Neural progenitor cell (in vitro differentiated cells): ENCODE results near the gene EDEM3. TPM values are rescaled to one million over a fixed set of nuclear protein-coding genes. Genes with fewer than 3 reads are reported as not detected.

Experiments used
- DNase-seq: peaks from one replicate; pipeline ENCODE4 v3.0.0-alpha.2; 2016; ENCODE audit warnings: low spot score
- H2AFZ ChIP-seq: fragments of 200-600 bp; sonication (generic); replicated peaks from 2 replicates; pipeline ENCODE4 v1.6.1; 2016; ENCODE audit warnings: antibody characterized with exemption
- H3F3A ChIP-seq: fragments of 200-600 bp; sonication (generic); 2 replicates; pipeline ENCODE4 v1.6.1; 2016; ENCODE audit warnings: antibody characterized with exemption, low read depth
- H3K27ac ChIP-seq: fragments of 200-600 bp; sonication (generic); 2 replicates; pipeline ENCODE4 v1.5.1; 2016; ENCODE audit warnings: mild to moderate bottlenecking
- H3K27me3 ChIP-seq: fragments of 200-600 bp; sonication (generic); 2 replicates; pipeline ENCODE4 v1.6.1; 2016; ENCODE audit warnings: mild to moderate bottlenecking, moderate library complexity
- H3K36me3 ChIP-seq: fragments of 200-600 bp; sonication (generic); 2 replicates; pipeline ENCODE4 v1.5.1; 2016
- H3K4me1 ChIP-seq: fragments of 200-600 bp; sonication (generic); 2 replicates; pipeline ENCODE4 v1.6.1; 2016; ENCODE audit warnings: mixed run types
- H3K4me2 ChIP-seq: fragments of 200-600 bp; sonication (generic); 2 replicates; pipeline ENCODE4 v1.6.1; 2016
- H3K4me3 ChIP-seq: fragments of 200-600 bp; sonication (generic); 2 replicates; pipeline ENCODE4 v1.5.1; 2016
- H3K79me2 ChIP-seq: fragments of 200-600 bp; sonication (generic); 2 replicates; pipeline ENCODE4 v1.6.1; 2016; ENCODE audit warnings: low read depth
- H3K9ac ChIP-seq: fragments of 200-600 bp; sonication (generic); 2 replicates; pipeline ENCODE4 v1.6.1; 2016
- H3K9me3 ChIP-seq: fragments of 200-600 bp; sonication (generic); 2 replicates; pipeline ENCODE4 v1.5.1; 2016; ENCODE audit warnings: low read depth
- H4K20me1 ChIP-seq: fragments of 200-600 bp; sonication (generic); 2 replicates; pipeline ENCODE4 v1.6.1; 2016; ENCODE audit warnings: low read depth
- H3K27ac Mint-ChIP-seq: 3 replicates; pipeline ENCODE4 v1.8.0; 2021; ENCODE audit warnings: mixed read lengths
- H3K27me3 Mint-ChIP-seq: 2 replicates; pipeline ENCODE4 v1.8.0; 2022; ENCODE audit warnings: low read depth, mild to moderate bottlenecking, inconsistent platforms, moderate library complexity, mixed read lengths; ENCODE audit not compliant: insufficient read depth
- H3K36me3 Mint-ChIP-seq: 3 replicates; pipeline ENCODE4 v1.8.0; 2021; ENCODE audit warnings: mixed read lengths
- H3K4me1 Mint-ChIP-seq: 3 replicates; pipeline ENCODE4 v1.8.0; 2021; ENCODE audit warnings: mixed read lengths
- H3K4me3 Mint-ChIP-seq: 3 replicates; pipeline ENCODE4 v1.8.0; 2021; ENCODE audit warnings: mild to moderate bottlenecking, moderate library complexity, mixed read lengths
- H3K9me3 Mint-ChIP-seq: 3 replicates; pipeline ENCODE4 v1.8.0; 2020; ENCODE audit warnings: mixed read lengths
- EZH2 ChIP-seq: fragments of 200-600 bp; sonication (generic); IDR thresholded peaks from 2 replicates; pipeline ENCODE4 v1.6.1; 2017; ENCODE audit warnings: antibody characterized with exemption, mild to moderate bottlenecking, moderate library complexity
- EZH2phosphoT487 ChIP-seq: fragments of 200-600 bp; sonication (generic); IDR thresholded peaks from 2 replicates; pipeline ENCODE4 v1.6.1; 2017; ENCODE audit warnings: antibody characterized with exemption
- total RNA-seq: library from RNA; depleted of rRNA; stranded (reverse); fragments of >200 nt; gene quantifications from 2 replicates; pipeline ENCODE4 v1.2.3, GENCODE V29; 2015; ENCODE audit warnings: low replicate concordance
- TF ChIP-seq, protein P1 (sequence below): fragments of 200-600 bp; sonication (generic); IDR thresholded peaks from 2 replicates; pipeline ENCODE4 v1.5.1; 2017; ENCODE audit warnings: antibody characterized with exemption, mild to moderate bottlenecking

Gene EDEM3
- total RNA-seq, 1 donor from 2014 or later, result 32.9 TPM

DNA sequence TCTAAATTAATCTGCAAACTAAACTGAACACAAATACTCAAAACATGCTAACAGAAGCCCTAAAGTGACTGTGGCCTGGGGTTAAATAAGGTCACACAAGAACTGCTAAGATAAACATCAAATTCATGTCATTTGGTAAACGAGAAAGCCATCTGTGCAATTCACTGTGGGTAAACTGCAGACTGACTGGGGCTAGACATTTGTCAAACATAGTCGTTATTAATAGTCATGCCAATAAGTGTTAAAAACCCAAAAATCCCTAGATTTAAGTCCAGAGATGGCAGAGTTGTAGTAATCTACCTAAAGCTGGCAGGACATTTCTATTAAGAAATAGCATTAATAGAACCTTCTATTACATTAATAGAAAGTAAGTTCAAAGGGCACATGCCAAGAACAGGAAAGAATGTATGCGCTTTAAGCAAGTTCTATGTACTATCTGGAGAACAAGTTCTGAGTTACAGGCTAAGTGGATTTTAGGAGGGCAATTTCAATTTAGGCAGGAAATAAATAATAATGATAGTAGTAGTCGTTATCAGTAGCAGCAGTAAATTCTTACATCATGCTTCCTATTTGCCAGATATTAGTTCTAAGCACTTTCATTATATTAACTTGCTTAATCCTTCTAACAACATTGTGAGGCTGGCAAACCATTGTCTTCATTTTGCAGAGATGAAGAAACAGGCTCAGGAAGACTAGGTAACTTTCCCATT lies 8.6 kb downstream of the EDEM3 start:
- Histone ChIP-seq H3K4me1 (no peaks in the 10 kb centered on the region), H3K4me3 (no peak overlapping the region), H3K27me3 (no peaks in the 10 kb centered on the region), H3K9me3 (no peaks in the 10 kb centered on the region), H3K36me3 (no peaks in the 10 kb centered on the region), H3F3A (peaks cover 4% of the 10 kb centered on the region), H3K9ac (no peak overlapping the region), H3K4me2 (no peak overlapping the region), H4K20me1 (no peaks in the 10 kb centered on the region), H3K27ac (no peak overlapping the region), H2AFZ (no peak overlapping the region), H3K79me2 (no peaks in the 10 kb centered on the region)
- no peaks in the 10 kb centered on the region for H3K9me3 Mint-ChIP-seq
- TF ChIP-seq, protein P1, sequence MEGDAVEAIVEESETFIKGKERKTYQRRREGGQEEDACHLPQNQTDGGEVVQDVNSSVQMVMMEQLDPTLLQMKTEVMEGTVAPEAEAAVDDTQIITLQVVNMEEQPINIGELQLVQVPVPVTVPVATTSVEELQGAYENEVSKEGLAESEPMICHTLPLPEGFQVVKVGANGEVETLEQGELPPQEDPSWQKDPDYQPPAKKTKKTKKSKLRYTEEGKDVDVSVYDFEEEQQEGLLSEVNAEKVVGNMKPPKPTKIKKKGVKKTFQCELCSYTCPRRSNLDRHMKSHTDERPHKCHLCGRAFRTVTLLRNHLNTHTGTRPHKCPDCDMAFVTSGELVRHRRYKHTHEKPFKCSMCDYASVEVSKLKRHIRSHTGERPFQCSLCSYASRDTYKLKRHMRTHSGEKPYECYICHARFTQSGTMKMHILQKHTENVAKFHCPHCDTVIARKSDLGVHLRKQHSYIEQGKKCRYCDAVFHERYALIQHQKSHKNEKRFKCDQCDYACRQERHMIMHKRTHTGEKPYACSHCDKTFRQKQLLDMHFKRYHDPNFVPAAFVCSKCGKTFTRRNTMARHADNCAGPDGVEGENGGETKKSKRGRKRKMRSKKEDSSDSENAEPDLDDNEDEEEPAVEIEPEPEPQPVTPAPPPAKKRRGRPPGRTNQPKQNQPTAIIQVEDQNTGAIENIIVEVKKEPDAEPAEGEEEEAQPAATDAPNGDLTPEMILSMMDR, result no peak
- TF ChIP-seq EZH2 (no peak), EZH2phosphoT487 (no peak)
- DNase-seq, result no peak
- no peaks in the 10 kb centered on the region for H3K4me1 Mint-ChIP-seq
- no peak overlapping the region for H3K27ac Mint-ChIP-seq
- H3K27me3 Mint-ChIP-seq, result peaks cover 2% of the 10 kb centered on the region
- no peak overlapping the region for H3K4me3 Mint-ChIP-seq
- no peaks in the 10 kb centered on the region for H3K36me3 Mint-ChIP-seq

DNA sequence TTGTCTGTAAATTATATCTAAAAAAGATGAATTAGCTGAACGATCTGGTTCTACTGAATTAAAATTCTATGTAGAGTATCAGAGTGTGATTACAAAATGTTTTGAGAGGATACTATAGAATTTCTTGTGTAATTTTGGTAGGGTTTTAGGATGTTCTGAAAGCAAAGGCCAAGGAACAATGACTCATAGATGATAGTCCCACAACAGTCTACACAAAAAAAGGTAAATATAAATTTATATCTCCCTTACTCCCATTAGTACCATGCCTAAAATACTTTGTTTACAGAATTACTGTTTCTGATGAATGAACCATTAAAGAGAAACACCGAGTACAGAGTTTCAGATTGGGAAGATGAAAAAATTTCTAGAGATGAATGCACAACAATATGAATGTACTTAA lies 9.5 kb downstream of the EDEM3 start:
- H3K9ac ChIP-seq, result no peak overlapping the region
- no peak for DNase-seq
- peaks cover 4% of the 10 kb centered on the region for H3F3A ChIP-seq
- Mint-ChIP-seq H3K4me3 (no peak overlapping the region), H3K4me1 (no peaks in the 10 kb centered on the region), H3K36me3 (no peaks in the 10 kb centered on the region), H3K27me3 (no peaks in the 10 kb centered on the region), H3K9me3 (no peaks in the 10 kb centered on the region), H3K27ac (no peak overlapping the region)
- H3K27ac ChIP-seq, result no peak overlapping the region
- no peaks in the 10 kb centered on the region for H3K9me3 ChIP-seq
- TF ChIP-seq, protein P1, result no peak
- no peak for TF ChIP-seq EZH2
- TF ChIP-seq EZH2phosphoT487, result no peak
- no peak overlapping the region for H2AFZ ChIP-seq
- H4K20me1 ChIP-seq, result no peaks in the 10 kb centered on the region
- H3K4me2 ChIP-seq, result no peak overlapping the region
- H3K4me3 ChIP-seq, result no peak overlapping the region
- no peaks in the 10 kb centered on the region for H3K27me3 ChIP-seq
- H3K79me2 ChIP-seq, result no peaks in the 10 kb centered on the region
- H3K36me3 ChIP-seq, result no peaks in the 10 kb centered on the region
- no peaks in the 10 kb centered on the region for H3K4me1 ChIP-seq

GRCh38 chr1:184743062-184743756 lies 11.4 kb downstream of the EDEM3 start:
- H3K79me2 ChIP-seq, result no peaks in the 10 kb centered on the region
- no peak overlapping the region for H2AFZ ChIP-seq
- TF ChIP-seq, protein P1, result no peak
- TF ChIP-seq EZH2phosphoT487 (no peak), EZH2 (no peak)
- no peak overlapping the region for H3K4me3 ChIP-seq
- H3K27ac ChIP-seq, result no peak overlapping the region
- Mint-ChIP-seq H3K27ac (no peak overlapping the region), H3K9me3 (no peaks in the 10 kb centered on the region), H3K36me3 (no peaks in the 10 kb centered on the region), H3K4me1 (no peaks in the 10 kb centered on the region), H3K4me3 (no peak overlapping the region), H3K27me3 (no peaks in the 10 kb centered on the region)
- H3F3A ChIP-seq, result peaks cover 4% of the 10 kb centered on the region
- no peaks in the 10 kb centered on the region for H3K27me3 ChIP-seq
- no peaks in the 10 kb centered on the region for H3K9me3 ChIP-seq
- no peak overlapping the region for H3K4me2 ChIP-seq
- no peaks in the 10 kb centered on the region for H4K20me1 ChIP-seq
- no peak overlapping the region for H3K9ac ChIP-seq
- no peaks in the 10 kb centered on the region for H3K36me3 ChIP-seq
- no peaks in the 10 kb centered on the region for H3K4me1 ChIP-seq
- no peak for DNase-seq
